ENCODE data around the gene DOLK. TPM values are rescaled to one million over a fixed set of nuclear protein-coding genes. Genes with fewer than 3 reads are reported as not detected.

Gene DOLK
- total and polyA plus RNA-seq, 2 of the 4 experiments (the other 2 are of a cell fraction): 23.2 to 30.8 TPM

- Histone ChIP-seq H3K18ac (ENCODE audit: low read depth, low read length) (no peak overlapping the region), H3K4me2 (ENCODE audit: low read depth, low read length) (no peak overlapping the region), H2BK15ac (ENCODE audit: low read depth, low read length) (no peak overlapping the region), H4K20me1 (ENCODE audit: insufficient read depth, low read length) (no peaks in the 10 kb centered on the region), H2BK5ac (ENCODE audit: low read depth, low read length, poor library complexity, severe bottlenecking) (no peak overlapping the region), H3K4me1 (ENCODE audit: control insufficient read depth, insufficient read depth, low read length) (peaks cover 10% of the 10 kb centered on the region), H3K9me1 (ENCODE audit: insufficient read depth, low read length) (peaks cover 10% of the 10 kb centered on the region), H3K23ac (ENCODE audit: low read depth, low read length) (no peak overlapping the region), H4K91ac (ENCODE audit: insufficient read depth, low read depth, low read length) (no peak overlapping the region), H3K14ac (replicated peaks; ENCODE audit: low read depth, low read length) (no peak overlapping the region), H2AFZ (replicated peaks; ENCODE audit: low read length, poor library complexity) (no peak overlapping the region), H3K4me3 (ENCODE audit: insufficient read depth, low read depth, low read length) (no peak overlapping the region), H3K27ac (ENCODE audit: insufficient read depth, low read length) (no peak overlapping the region), H2AK9ac (replicated peaks; ENCODE audit: low read depth, low read length, poor library complexity) (no peak overlapping the region), H3K27me3 (ENCODE audit: control insufficient read depth, insufficient read depth, low read length) (no peaks in the 10 kb centered on the region), H3K79me1 (ENCODE audit: low read depth in 1 of 2, low read length in 2 of 2) (peaks cover 0 to 16% of the 10 kb centered on the region in 2 experiments; a peak in 3 of 4 replicates), H4K8ac (ENCODE audit: low read depth in 2 of 2, low read length in 2 of 2) (no peak overlapping the region), H4K5ac (ENCODE audit: low read depth, low read length) (no peak overlapping the region), H2BK120ac (ENCODE audit: low read depth, low read length) (no peak overlapping the region), H2BK20ac (ENCODE audit: low read depth, low read length) (no peak overlapping the region), H3K9me3 (ENCODE audit: control insufficient read depth, insufficient read depth, low read length) (no peaks in the 10 kb centered on the region), H3K9ac (ENCODE audit: low read depth, low read length) (no peak overlapping the region), H3K36me3 (ENCODE audit: control insufficient read depth, insufficient read depth, low read length) (peaks cover 53% of the 10 kb centered on the region), H3K4ac (ENCODE audit: low read depth, low read length) (no peak overlapping the region), H3K56ac (ENCODE audit: extremely low read depth, insufficient read depth, low read length) (no peak overlapping the region), H2AK5ac (ENCODE audit: low read depth, low read length) (no peak overlapping the region)
- DNase-seq: no peak
- WGBS, 2 experiments (ENCODE audit: extremely low coverage in 2 of 2, insufficient read length in 1 of 2): no CpG with 5 or more reads among the region's 8 CpGs
- in situ Hi-C loops (cut with MboI; ENCODE audit: low sequenced_read_pairs): no loop called here
- dilution Hi-C loops (cut with HindIII; ENCODE audit: low sequenced_read_pairs, unreplicated experiment): no loop called here
- BruUV-seq (replicated peaks): no TSS peak
- intact Hi-C loops (cut with micrococcal nuclease): no loop called here
- POLR2A ChIA-PET (ENCODE audit: unreplicated experiment): no interaction called here
- ATAC-seq (ENCODE audit: low read depth): no peak
- CTCF ChIA-PET: no interaction called here
- no peak for TF ChIP-seq BHLHE40 (IDR thresholded peaks at IDR 0.05; ENCODE audit: low read depth, low read length)
- TF ChIP-seq MXI1 (IDR thresholded peaks at IDR 0.05; ENCODE audit: borderline replicate concordance, low read depth, low read length): no peak
- no peak for TF ChIP-seq RAD21 (IDR thresholded peaks at IDR 0.05; ENCODE audit: low read length)
- TF ChIP-seq CTCF (conservative IDR thresholded peaks at IDR 0.05; ENCODE audit: low read depth, low read length): no peak
- no peak for TF ChIP-seq ELK1 (IDR thresholded peaks at IDR 0.05; ENCODE audit: borderline replicate concordance, low read depth, low read length)
- no peak for TF ChIP-seq FOS (IDR thresholded peaks at IDR 0.05; ENCODE audit: low read depth, low read length)
- no peak for TF ChIP-seq MAZ (IDR thresholded peaks at IDR 0.05; ENCODE audit: borderline replicate concordance, low read depth, low read length)
- TF ChIP-seq CEBPB (IDR thresholded peaks at IDR 0.05; ENCODE audit: low read depth, low read length): no peak
- no peak for TF ChIP-seq CHD1 (IDR thresholded peaks at IDR 0.05; ENCODE audit: low read depth, low read length)
- no peak for TF ChIP-seq NFE2L2 (IDR thresholded peaks at IDR 0.05; ENCODE audit: low read depth, low read length)
- TF ChIP-seq USF2 (IDR thresholded peaks at IDR 0.05; ENCODE audit: low read depth, low read length): no peak
- no peak for TF ChIP-seq SMC3 (IDR thresholded peaks at IDR 0.05; ENCODE audit: low read depth, low read length)
- TF ChIP-seq POLR2A (IDR thresholded peaks at IDR 0.05; ENCODE audit: low read depth, low read length): no peak
- no peak for TF ChIP-seq MAFK (IDR thresholded peaks at IDR 0.05; ENCODE audit: low read depth, low read length)
- TF ChIP-seq RCOR1 (IDR thresholded peaks at IDR 0.05; ENCODE audit: insufficient replicate concordance, low read length): no peak
- TF ChIP-seq RFX5 (IDR thresholded peaks at IDR 0.05; ENCODE audit: low read depth, low read length): no peak
Measured at GRCh38 chr9:128983536-128983935, 36.1 kb upstream of the DOLK start.

Measured in IMR-90 (cell line).